Left ventricle myocardium inferior (tissue), 1 donor: Measurements from ENCODE around the gene CDKN2AIPNL. TPM values are rescaled to one million over a fixed set of nuclear protein-coding genes. Genes with fewer than 3 reads are reported as not detected.

ENCODE experiments used
- DNase-seq: peaks from one replicate; pipeline ENCODE4 v3.0.0-alpha.2; 2020
- H3K27ac ChIP-seq: fragments of 200-600 bp; replicated peaks from 2 replicates; pipeline ENCODE4 v1.8.0; 2021
- H3K27me3 ChIP-seq: fragments of 200-600 bp; 2 replicates; pipeline ENCODE4 v1.8.0; 2021; ENCODE audit warnings: low read depth
- H3K36me3 ChIP-seq: fragments of 200-600 bp; 2 replicates; pipeline ENCODE4 v1.8.0; 2021
- H3K4me1 ChIP-seq: fragments of 200-600 bp; 2 replicates; pipeline ENCODE4 v1.8.0; 2021
- H3K4me3 ChIP-seq: fragments of 200-600 bp; 2 replicates; pipeline ENCODE4 v1.8.0; 2021; ENCODE audit warnings: mild to moderate bottlenecking, moderate library complexity
- H3K9me3 ChIP-seq: fragments of 200-600 bp; replicated peaks from 2 replicates; pipeline ENCODE4 v1.8.0; 2021
- intact Hi-C: fragments of 100-400 bp; cut with micrococcal nuclease; formaldehyde crosslinking; loops from one replicate; pipeline ENCODE4 v1.11.0; 2022
- total RNA-seq: library from RNA; stranded (reverse); fragmentation: NEBNext Ultra II Directional; extraction: Animal tissue kit (Norgen Biotek cat#: 25700); gene quantifications from one replicate; pipeline ENCODE4 v1.2.1, GENCODE V29; 2021
- TF ChIP-seq, protein P1 (sequence below): fragments of 200-600 bp; IDR thresholded peaks from 2 replicates; pipeline ENCODE4 v1.8.0; 2021; ENCODE audit warnings: antibody characterized with exemption, mild to moderate bottlenecking, borderline replicate concordance
- donor health status: DM: no; HTN: yes; CAD: no; lungs with severe emphysema.

CDKN2AIPNL gene
- total RNA-seq, 1 donor from 2014 or later: 39.6 TPM

GRCh38 chr5:134457801-134458200 is 46.1 kb upstream of the CDKN2AIPNL start:
- intact Hi-C loops: no loop called here

DNA sequence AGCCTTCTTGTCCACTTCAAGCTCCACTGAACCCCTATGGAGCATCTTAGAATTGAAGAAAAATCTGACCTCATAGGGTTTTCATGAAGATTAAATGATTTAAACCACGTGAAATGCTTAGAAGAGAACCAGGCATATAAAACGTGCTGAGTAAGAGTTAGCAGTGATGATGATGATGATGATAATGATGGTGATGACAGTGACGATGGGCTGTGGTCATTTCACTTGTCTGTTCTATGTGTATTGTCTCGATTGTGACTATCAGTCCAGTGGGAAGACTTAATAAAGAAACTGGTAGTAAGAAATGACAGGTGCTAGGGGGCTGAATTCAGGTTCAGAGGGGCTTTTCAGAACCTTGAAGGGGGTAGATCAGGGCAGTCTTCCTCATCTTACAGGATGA is 45.1 kb upstream of the CDKN2AIPNL start:
- Histone ChIP-seq H3K27me3 (no peaks in the 10 kb centered on the region), H3K36me3 (no peaks in the 10 kb centered on the region), H3K27ac (no peak overlapping the region), H3K4me3 (no peak overlapping the region), H3K9me3 (no peaks in the 10 kb centered on the region), H3K4me1 (peaks cover 27% of the 10 kb centered on the region)
- no peak for DNase-seq
- intact Hi-C loops: no loop called here
- TF ChIP-seq, protein P1, sequence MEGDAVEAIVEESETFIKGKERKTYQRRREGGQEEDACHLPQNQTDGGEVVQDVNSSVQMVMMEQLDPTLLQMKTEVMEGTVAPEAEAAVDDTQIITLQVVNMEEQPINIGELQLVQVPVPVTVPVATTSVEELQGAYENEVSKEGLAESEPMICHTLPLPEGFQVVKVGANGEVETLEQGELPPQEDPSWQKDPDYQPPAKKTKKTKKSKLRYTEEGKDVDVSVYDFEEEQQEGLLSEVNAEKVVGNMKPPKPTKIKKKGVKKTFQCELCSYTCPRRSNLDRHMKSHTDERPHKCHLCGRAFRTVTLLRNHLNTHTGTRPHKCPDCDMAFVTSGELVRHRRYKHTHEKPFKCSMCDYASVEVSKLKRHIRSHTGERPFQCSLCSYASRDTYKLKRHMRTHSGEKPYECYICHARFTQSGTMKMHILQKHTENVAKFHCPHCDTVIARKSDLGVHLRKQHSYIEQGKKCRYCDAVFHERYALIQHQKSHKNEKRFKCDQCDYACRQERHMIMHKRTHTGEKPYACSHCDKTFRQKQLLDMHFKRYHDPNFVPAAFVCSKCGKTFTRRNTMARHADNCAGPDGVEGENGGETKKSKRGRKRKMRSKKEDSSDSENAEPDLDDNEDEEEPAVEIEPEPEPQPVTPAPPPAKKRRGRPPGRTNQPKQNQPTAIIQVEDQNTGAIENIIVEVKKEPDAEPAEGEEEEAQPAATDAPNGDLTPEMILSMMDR: no peak

More at GRCh38 chr5:134457801-134458200, 46.1 kb upstream of the CDKN2AIPNL start:
- Histone ChIP-seq H3K9me3 (no peaks in the 10 kb centered on the region), H3K27ac (peak overlapping the region; percentile 74), H3K36me3 (no peaks in the 10 kb centered on the region), H3K27me3 (no peaks in the 10 kb centered on the region), H3K4me3 (no peak overlapping the region), H3K4me1 (peaks cover 27% of the 10 kb centered on the region)
- TF ChIP-seq, protein P1: no peak
- no peak for DNase-seq

- Histone ChIP-seq H3K27ac (no peak overlapping the region), H3K4me1 (peaks cover 32% of the 10 kb centered on the region), H3K27me3 (no peaks in the 10 kb centered on the region), H3K4me3 (no peak overlapping the region), H3K9me3 (no peaks in the 10 kb centered on the region), H3K36me3 (no peaks in the 10 kb centered on the region)
- intact Hi-C loops: no loop called here
- TF ChIP-seq, protein P1: no peak
- DNase-seq: no peak
These were observed 43.8 kb upstream of the CDKN2AIPNL start for GRCh38 chr5:134455466-134455865.

- Histone ChIP-seq H3K4me3 (no peak overlapping the region), H3K27ac (no peak overlapping the region), H3K27me3 (no peaks in the 10 kb centered on the region), H3K4me1 (peaks cover 16% of the 10 kb centered on the region), H3K36me3 (no peaks in the 10 kb centered on the region), H3K9me3 (no peaks in the 10 kb centered on the region)
- DNase-seq: no peak
- intact Hi-C loops: no loop called here
- TF ChIP-seq, protein P1: no peak
These were observed 41.3 kb upstream of the CDKN2AIPNL start for GRCh38 chr5:134453016-134453415.

GRCh38 chr5:134451936-134452505 is 40.3 kb upstream of the CDKN2AIPNL start:
- H3K9me3 ChIP-seq: no peaks in the 10 kb centered on the region
- no peaks in the 10 kb centered on the region for H3K27me3 ChIP-seq
- H3K36me3 ChIP-seq: no peaks in the 10 kb centered on the region
- peak; percentile 35 for DNase-seq
- H3K27ac ChIP-seq: no peak overlapping the region
- H3K4me3 ChIP-seq: no peak overlapping the region
- TF ChIP-seq, protein P1: no peak
- peaks cover 11% of the 10 kb centered on the region for H3K4me1 ChIP-seq
- intact Hi-C loops: no loop called here
